Upper lobe of left lung (tissue), 4 donors: ENCODE results near the gene GORASP2.

ENCODE experiments used
- CTCF ChIP-seq, 6 experiments: fragments of 450-650 bp in 4 of 6; fragments of 200-600 bp in 2 of 6; sonication (generic) in 2 of 6; IDR thresholded peaks; one replicate each; pipeline ENCODE4 v1.5.1; 2016 to 2019; ENCODE audit warnings: antibody characterized with exemption in 6 of 6
- POLR2A ChIP-seq, 4 donors: fragments of 450-650 bp; IDR thresholded peaks; one replicate each; pipeline ENCODE4 v1.5.1; 2016 to 2017; ENCODE audit warnings: antibody characterized with exemption in 4 of 4, mild to moderate bottlenecking in 2 of 4

GRCh38 chr2:170882758-170883157 lies 46.3 kb upstream of the GORASP2 start:
- TF ChIP-seq POLR2A (IDR thresholded peaks at IDR 0.05) (no peak), CTCF (IDR thresholded peaks at IDR 0.05) (no peak)
